Panc1 (cell line): ENCODE results near the gene KLRG1.

Source experiments
- POLR2AphosphoS5 ChIP-seq: IDR thresholded peaks from 2 replicates; pipeline ENCODE4 v1.6.1; 2012; ENCODE audit warnings: mild to moderate bottlenecking, low read depth, low read length, moderate library complexity
- SIN3A ChIP-seq: IDR thresholded peaks from 2 replicates; pipeline ENCODE4 v1.6.1; 2012; ENCODE audit warnings: low read depth, mild to moderate bottlenecking, low read length, moderate library complexity, borderline replicate concordance; ENCODE audit not compliant: insufficient read depth
- TF ChIP-seq, protein P1 (sequence below): fragments of 450-650 bp; IDR thresholded peaks from 2 replicates; pipeline ENCODE4 v1.5.1; 2017; ENCODE audit warnings: mild to moderate bottlenecking

DNA sequence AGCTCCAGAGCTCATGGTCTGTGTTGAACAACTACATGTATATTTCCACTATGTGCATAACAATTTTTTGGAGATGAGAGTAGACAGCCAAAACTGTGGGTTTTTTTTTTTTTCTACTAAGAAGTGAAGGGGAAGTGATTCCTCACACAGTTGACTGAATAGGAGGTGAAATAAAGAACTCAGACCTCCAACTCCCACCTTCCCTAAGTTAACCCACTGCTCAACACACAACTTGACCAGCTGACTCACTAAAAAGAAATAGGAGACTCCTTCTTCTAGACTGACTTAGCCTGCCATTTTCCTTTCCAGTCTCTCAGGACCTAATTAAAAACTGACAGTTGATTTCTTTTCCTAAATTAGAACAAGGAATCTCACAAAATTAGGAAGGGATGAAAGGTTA is 41.6 kb upstream of the KLRG1 start:
- TF ChIP-seq, protein P1, sequence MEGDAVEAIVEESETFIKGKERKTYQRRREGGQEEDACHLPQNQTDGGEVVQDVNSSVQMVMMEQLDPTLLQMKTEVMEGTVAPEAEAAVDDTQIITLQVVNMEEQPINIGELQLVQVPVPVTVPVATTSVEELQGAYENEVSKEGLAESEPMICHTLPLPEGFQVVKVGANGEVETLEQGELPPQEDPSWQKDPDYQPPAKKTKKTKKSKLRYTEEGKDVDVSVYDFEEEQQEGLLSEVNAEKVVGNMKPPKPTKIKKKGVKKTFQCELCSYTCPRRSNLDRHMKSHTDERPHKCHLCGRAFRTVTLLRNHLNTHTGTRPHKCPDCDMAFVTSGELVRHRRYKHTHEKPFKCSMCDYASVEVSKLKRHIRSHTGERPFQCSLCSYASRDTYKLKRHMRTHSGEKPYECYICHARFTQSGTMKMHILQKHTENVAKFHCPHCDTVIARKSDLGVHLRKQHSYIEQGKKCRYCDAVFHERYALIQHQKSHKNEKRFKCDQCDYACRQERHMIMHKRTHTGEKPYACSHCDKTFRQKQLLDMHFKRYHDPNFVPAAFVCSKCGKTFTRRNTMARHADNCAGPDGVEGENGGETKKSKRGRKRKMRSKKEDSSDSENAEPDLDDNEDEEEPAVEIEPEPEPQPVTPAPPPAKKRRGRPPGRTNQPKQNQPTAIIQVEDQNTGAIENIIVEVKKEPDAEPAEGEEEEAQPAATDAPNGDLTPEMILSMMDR: no peak
- TF ChIP-seq POLR2AphosphoS5: no peak
- TF ChIP-seq SIN3A: no peak
